HG02973 (cell line): ENCODE measurements around the gene TPPP.

Experiments
- ATAC-seq: cut with Tn5 transposase; IDR thresholded peaks from one replicate; pipeline ENCODE4 v1.9.1; 2021; ENCODE audit warnings: moderate library complexity; ENCODE audit not compliant: unreplicated experiment

Gene TPPP

GRCh38 chr5:610744-611730 is 82.1 kb downstream of the TPPP start:
- ATAC-seq: no peak

- ATAC-seq: no peak
These were observed 83.0 kb downstream of the TPPP start for GRCh38 chr5:610011-610743.
